Nephron (organoid): ENCODE data around the gene CYP11A1.

Experiments used
- H3K27ac Mint-ChIP-seq, 3 experiments: 2 replicates each; pipeline ENCODE4 v1.8.0; 2020; ENCODE audit warnings: mixed read lengths in 3 of 3, mild to moderate bottlenecking in 2 of 3, moderate library complexity in 1 of 3
- H3K27me3 Mint-ChIP-seq: 2 replicates; pipeline ENCODE4 v1.8.0; 2021; ENCODE audit warnings: low read depth, mild to moderate bottlenecking, moderate library complexity, mixed read lengths
- H3K36me3 Mint-ChIP-seq: 2 replicates; pipeline ENCODE4 v1.8.0; 2020; ENCODE audit warnings: low read depth, mixed read lengths
- H3K4me1 Mint-ChIP-seq: 2 replicates; pipeline ENCODE4 v1.8.0; 2020; ENCODE audit warnings: mixed read lengths
- H3K4me3 Mint-ChIP-seq, 3 experiments: 2 replicates each; pipeline ENCODE4 v1.8.0; 2020; ENCODE audit warnings: mild to moderate bottlenecking in 3 of 3, mixed read lengths in 3 of 3, moderate library complexity in 2 of 3
- H3K9me3 Mint-ChIP-seq: 2 replicates; pipeline ENCODE4 v1.8.0; 2020; ENCODE audit warnings: mixed read lengths
- TF ChIP-seq, protein P1 (sequence below), 3 experiments: fragments of 200-600 bp; sonication (generic); IDR thresholded peaks; one replicate each; pipeline ENCODE4 v1.5.0; 2021; ENCODE audit warnings: antibody characterized with exemption in 3 of 3; ENCODE audit not compliant: unreplicated experiment in 3 of 3

Gene CYP11A1

DNA sequence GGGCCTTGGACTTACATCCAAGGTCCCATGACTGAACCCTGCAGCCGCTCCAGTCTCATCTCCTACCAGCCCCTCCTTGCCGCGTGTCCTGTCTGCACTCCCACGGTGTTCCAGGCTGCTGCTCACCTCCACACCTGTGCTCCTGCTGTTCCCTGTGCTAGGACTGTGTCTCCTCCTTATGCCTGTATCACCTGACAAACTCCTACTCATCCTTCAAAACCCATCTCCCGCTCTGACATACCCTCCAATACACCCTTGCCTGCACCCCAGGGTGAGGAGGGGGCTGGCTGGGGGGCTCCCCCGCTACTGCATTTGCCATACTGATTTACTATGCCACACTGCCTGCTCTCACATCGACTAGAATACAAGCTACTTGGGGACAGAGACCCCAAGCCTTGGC lies 53.6 kb downstream of the CYP11A1 start:
- Mint-ChIP-seq H3K9me3 (no peaks in the 10 kb centered on the region), H3K27me3 (peaks cover 13% of the 10 kb centered on the region), H3K4me3 (no peak overlapping the region), H3K36me3 (no peaks in the 10 kb centered on the region), H3K27ac (peak overlapping the region; percentile 17 to 66 (median 28)), H3K4me1 (peaks cover 67% of the 10 kb centered on the region)
- TF ChIP-seq, protein P1, sequence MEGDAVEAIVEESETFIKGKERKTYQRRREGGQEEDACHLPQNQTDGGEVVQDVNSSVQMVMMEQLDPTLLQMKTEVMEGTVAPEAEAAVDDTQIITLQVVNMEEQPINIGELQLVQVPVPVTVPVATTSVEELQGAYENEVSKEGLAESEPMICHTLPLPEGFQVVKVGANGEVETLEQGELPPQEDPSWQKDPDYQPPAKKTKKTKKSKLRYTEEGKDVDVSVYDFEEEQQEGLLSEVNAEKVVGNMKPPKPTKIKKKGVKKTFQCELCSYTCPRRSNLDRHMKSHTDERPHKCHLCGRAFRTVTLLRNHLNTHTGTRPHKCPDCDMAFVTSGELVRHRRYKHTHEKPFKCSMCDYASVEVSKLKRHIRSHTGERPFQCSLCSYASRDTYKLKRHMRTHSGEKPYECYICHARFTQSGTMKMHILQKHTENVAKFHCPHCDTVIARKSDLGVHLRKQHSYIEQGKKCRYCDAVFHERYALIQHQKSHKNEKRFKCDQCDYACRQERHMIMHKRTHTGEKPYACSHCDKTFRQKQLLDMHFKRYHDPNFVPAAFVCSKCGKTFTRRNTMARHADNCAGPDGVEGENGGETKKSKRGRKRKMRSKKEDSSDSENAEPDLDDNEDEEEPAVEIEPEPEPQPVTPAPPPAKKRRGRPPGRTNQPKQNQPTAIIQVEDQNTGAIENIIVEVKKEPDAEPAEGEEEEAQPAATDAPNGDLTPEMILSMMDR (IDR thresholded peaks at IDR 0.05; ENCODE audit: unreplicated experiment in 3 of 3): no peak

DNA sequence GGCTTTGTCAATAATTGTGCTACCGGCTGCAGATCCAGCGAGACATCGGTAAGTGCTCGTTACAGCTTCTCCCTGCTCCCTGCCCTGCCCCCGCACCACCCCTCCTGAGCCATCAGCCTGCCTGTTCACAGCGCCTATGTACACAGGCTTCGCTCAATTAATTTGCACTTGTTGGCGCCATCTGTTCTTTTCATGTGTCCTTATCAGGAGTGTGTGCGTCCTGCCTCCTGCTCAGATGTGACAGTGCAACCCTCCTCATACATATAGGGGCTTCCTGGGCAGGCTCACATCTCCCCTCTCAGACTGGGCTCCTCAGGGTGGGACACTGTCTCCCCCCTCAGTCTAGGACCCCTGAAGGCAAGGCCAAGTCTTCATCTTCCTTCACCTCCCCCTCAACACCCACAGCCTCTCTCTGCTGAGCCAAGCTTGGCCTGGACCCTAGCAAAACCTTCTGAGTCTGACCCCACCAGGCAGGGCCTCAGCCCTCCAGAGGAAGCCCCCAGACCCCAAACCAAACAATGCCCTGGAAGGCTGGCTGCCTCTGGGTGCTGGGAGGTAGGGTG lies 54.9 kb downstream of the CYP11A1 start:
- Mint-ChIP-seq H3K36me3 (no peaks in the 10 kb centered on the region), H3K27me3 (peaks cover 19% of the 10 kb centered on the region), H3K4me3 (peak overlapping the region in 1 of 3 experiments; percentile 23), H3K4me1 (peaks cover 76% of the 10 kb centered on the region), H3K27ac (peak overlapping the region in 1 of 3 experiments; percentile 88), H3K9me3 (no peaks in the 10 kb centered on the region)
- TF ChIP-seq, protein P1 (IDR thresholded peaks at IDR 0.05; ENCODE audit: unreplicated experiment in 3 of 3): no peak

DNA sequence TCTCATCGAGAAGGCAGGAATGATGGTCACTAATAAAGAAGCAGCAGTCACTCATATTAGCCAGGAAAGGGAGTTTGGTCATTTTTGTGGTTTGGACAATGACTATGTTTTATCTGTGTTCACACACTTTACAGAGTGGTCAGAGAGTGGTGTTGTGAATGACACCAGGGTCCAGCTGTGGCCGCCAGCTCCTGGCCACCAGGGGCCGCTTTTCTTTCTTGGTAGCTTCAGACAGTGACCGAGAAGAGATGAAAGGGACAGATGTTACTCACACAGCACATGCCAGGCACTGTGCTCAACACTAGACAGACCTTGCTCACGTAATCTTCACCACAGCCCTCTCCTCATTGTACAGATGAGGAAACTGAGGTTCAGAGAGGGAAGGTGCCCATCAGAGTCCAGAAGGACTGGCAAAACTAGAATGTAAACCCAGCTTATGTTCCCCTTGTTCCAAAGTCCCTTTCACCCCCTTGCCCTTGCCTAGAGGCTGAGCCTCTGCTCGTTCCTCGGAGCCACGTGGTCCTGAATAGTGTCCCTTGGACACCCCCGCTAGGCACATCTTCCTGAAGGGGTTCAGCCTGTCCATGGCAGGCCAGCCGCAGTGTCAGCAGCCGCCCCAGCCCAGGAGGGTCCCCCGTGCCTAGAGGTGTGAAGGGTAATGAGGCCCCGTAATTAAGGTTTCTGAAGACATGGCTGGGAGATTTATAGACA lies 55.6 kb downstream of the CYP11A1 start:
- H3K4me3 Mint-ChIP-seq: no peak overlapping the region
- H3K9me3 Mint-ChIP-seq: no peaks in the 10 kb centered on the region
- peaks cover 76% of the 10 kb centered on the region for H3K4me1 Mint-ChIP-seq
- peaks cover 19% of the 10 kb centered on the region for H3K27me3 Mint-ChIP-seq
- no peaks in the 10 kb centered on the region for H3K36me3 Mint-ChIP-seq
- H3K27ac Mint-ChIP-seq: peak overlapping the region; percentile 48 to 88 (median 59)
- TF ChIP-seq, protein P1 (IDR thresholded peaks at IDR 0.05; ENCODE audit: unreplicated experiment in 3 of 3): peak; percentile 30 to 59 (median 40)

DNA sequence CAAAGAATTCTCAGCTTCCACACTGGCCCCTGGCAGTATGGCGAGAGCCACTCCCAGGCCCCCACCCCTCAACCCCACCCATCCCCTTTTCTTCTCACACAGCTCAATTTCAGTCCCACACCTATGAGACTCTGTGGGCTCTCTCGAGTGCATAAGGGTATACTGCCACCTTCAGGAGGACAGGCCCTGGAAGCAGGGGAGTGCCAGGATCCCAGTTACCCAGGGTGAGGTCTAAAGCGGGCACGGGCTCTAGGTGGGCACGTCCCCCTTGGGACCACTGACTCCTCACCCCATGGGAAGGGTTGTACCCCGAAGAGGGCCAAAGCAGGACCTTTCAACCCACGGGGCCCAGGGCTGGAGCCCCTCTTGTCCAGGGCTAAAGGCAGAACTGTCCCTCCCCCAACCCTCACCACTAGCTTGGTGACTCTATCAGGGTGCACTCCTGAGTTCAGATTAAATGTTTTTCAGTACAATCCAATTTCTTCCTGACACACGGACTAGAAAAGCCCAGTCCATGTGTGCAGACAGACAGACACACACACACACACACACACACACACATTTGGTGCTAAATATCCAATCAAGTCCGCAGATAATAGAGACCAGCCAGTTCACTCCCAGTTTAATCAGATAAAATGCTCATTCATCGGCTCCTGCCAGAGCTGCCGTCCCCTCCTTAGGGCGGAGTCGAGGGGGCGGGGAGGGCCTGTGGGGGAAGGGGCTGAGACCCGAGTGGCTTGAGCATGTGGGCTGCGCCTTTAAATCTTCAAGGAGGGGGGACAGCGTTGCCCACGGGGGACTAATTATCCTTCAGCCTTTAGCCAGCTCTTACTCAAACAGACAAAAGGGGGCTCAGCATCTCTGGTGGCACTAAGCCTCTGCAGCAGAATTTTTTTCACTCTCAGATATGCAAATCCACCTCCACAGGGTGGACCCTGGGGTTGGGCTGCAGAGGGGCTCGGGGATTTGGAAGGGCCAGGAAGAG lies 59.3 kb downstream of the CYP11A1 start:
- no peaks in the 10 kb centered on the region for H3K9me3 Mint-ChIP-seq
- peak overlapping the region; percentile 25 to 47 (median 32) for H3K4me3 Mint-ChIP-seq
- H3K27ac Mint-ChIP-seq: peak overlapping the region; percentile 73 to 88 (median 75)
- TF ChIP-seq, protein P1 (IDR thresholded peaks at IDR 0.05; ENCODE audit: unreplicated experiment in 3 of 3): peak; percentile 71 to 75 (median 75)
- H3K36me3 Mint-ChIP-seq: no peaks in the 10 kb centered on the region
- peaks cover 84% of the 10 kb centered on the region for H3K4me1 Mint-ChIP-seq
- peaks cover 31% of the 10 kb centered on the region for H3K27me3 Mint-ChIP-seq

DNA sequence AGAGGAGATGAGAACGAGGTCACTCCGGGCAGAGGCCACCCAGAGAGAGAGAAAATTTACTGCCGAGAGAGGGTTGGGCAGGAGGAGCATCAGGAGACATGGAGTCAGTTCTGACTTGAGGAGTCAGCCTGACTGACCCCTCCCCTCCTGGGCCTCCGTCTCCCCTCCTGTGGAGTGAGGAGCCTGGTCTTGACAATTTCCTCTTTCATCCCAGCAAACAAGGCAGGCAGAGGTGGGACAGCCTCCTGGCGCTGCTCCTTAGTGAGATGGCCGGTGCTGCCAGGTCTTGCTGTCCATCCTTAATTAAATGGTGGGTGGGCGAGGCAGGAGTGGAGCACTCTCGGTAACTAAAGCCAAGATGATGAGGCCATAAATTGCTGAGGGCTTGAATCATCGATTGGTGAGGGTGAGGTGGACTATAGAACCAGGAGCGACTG lies 60.6 kb downstream of the CYP11A1 start:
- H3K36me3 Mint-ChIP-seq: no peaks in the 10 kb centered on the region
- TF ChIP-seq, protein P1 (IDR thresholded peaks at IDR 0.05; ENCODE audit: unreplicated experiment in 3 of 3): no peak
- peaks cover 31% of the 10 kb centered on the region for H3K27me3 Mint-ChIP-seq
- H3K4me3 Mint-ChIP-seq: peak overlapping the region in 1 of 3 experiments; percentile 45
- H3K4me1 Mint-ChIP-seq: peaks cover 82% of the 10 kb centered on the region
- no peaks in the 10 kb centered on the region for H3K9me3 Mint-ChIP-seq
- H3K27ac Mint-ChIP-seq: peak overlapping the region; percentile 73 to 89 (median 75)
